Measurements from ENCODE around the gene ALKBH5.

Gene ALKBH5

DNA sequence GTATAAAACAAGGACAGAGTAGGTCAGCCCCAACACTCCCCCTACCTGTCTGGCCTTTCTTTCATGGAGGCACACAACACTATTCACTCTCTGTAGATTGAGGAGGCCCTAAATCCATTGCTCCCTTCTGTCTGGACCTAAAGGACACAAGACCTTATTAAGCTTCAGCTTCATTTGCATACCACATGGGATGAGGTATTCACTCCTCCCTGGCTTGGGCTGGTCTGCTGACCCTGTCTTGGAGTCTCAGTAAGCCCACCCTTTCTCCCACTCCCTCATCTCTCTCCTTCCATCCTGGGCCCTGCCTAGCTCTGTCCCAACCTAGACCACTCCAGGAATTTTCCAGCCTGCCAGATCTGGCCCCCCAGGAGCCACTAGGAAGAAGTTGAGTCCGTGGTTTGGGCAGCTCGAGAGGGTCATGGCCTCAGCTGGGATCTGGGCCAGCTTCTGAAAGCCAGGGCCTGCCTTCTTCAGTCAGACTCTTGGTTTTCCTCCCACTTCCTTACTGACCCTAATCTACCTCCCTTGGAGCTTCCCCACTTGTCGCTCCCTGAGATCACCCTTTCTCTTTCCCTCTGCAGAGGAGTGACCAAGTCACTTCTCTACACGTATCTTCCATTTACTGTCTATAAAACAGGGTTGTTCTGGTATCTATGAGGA lies 35.3 kb downstream of the ALKBH5 start:
- DNase-seq (ENCODE audit: low read depth, low spot score), result no peak

DNA sequence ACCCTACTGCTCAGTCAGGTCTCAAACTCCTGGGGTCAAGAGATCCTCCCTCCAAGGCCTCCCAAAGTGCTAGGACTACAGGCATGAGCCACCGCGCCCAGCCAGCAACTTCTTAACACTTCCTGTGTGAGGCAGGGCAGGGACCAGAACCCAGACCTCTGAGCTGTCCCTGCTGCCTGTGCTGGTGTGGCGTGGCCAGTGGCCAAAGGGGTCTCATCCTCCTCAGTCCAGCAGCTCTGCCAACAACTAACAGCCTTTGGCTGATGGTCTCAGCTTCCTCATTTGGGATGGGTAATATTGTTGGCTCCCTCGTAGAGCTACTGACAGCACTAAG lies 40.4 kb downstream of the ALKBH5 start:
- no peak for DNase-seq (ENCODE audit: low read depth, low spot score)

DNA sequence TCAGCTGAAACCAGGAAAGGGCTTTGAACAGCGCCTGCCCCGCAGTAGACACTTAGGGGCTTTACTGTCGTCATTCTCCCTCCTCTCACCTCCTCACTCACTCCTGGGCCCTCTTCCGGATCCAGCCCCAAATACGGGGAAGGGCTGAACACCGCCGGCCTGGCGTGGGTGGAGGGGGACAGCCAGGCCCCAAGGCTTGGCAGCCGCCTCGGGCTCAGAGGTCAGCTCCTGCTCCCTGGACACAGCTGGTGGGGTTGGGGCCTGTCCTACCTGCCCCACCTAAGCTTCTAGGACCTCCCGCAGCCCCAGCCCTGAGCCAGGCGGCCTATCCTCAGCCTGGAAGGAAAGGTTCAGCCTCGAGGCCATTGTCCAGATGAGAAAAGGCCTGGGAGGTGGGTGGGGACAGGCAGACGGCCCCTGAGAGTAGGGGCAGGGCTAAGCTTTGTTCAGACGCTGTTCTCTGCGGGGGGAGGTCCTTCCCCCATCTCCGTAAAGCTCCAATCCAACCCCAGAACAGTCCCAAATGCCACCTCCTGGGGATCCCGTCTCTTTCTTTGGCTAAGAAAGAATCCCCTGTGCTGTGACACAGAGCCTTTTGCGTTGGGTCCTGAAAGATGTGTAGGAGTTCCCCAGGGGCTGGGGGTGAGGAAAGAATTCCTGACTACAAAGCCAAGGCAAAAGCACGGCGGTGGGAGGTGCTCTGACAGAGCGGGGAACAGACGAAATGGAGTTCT lies 40.9 kb downstream of the ALKBH5 start:
- no peak for DNase-seq (ENCODE audit: low read depth, low spot score)

DNA sequence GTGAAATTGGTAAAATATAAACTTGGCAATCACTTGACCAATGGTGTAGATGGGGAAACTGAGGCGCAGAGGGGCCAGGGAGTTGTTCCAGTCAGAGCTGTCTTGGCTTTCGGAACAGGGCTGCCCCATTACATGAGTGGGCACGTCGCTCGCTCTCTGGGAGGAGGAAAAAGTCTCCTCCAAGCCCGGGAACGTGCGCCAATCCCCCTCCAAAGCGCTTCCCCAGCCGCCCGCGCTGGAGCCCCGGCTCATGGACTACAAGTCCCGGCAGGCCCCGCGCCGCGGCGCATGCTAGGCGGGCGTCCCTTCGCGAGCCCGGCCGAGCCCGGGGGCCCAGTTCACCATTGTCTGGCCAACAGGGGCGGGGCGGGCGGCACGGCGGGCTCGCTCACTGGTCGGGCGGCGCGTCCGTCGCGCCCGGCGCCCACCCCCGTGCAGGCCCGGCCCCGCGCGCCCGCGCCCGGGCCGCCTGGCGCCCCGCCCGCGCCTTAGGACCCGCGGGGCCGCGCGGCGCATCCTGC lies 41.6 kb downstream of the ALKBH5 start, which contains the start of gene LLGL1:
TSS of gene LLGL1 (plus strand) at position 515 of the 521 bp plus-strand sequence. CDS start 48 bp downstream, outside the sequence.
- DNase-seq (ENCODE audit: low read depth, low spot score), result peak; percentile 78

DNA sequence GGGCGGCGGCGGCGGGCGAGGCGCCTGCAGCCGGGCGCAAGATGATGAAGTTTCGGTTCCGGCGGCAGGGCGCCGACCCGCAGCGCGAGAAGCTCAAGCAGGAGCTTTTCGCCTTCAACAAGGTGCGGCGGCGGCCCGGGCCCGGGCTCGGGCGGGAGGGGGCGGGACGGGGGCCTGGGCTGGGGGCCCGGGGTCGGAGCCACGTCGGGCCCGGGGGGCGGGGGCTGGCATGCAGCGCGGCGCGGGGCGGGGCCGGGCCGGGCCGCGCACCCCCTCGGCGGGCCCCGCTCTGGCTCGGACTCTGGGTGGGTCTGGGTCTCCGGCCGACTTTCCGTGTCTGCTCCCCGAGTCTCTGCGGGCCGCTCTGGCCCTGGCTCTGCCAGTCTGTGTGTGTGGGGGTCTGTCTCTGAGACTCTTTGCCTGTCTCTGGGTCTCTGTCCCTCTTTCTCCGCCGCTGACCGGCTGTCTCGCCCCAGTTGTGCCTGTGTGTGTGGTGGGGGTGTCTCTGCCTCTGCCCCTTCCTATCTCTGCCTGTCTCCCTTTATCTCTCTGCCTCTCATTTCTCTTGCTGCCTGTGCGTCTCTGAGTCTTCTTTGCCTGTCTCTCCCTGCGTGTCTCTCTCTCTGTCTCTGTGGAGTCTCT lies 42.1 kb downstream of the ALKBH5 start:
- no peak for DNase-seq (ENCODE audit: low read depth, low spot score)

DNA sequence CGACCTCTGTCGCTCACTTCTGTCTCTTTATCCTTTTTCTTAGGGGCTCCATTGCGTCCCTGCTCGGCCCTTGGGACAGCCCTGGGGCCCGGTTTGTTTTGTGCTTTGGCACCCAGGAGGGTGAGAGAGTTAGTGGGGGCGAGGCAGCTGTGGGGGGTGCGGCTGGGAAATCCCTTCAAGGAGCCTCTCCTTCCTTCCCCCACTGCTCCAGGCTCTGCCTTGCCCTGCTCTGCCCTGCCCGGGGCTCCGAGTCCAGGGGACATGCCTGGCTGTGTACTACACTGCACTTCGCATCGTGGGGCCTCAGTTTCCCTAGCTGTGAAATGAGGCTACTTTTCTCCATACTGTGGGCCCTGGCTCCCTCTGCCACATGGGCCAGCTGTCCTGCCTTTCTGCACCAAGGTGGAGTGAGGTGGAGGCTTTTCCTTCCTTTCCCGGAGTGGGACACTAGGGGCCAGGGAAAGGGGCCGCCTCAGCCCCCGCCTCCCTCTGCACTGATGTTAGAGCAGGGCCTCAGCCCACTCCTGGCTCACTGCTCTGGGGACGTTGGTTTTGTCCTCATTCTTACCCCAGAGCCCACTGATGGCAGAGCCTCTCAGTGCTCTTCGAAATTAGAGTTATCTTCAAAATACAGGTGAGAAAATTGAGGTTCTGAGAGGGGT lies 42.8 kb downstream of the ALKBH5 start:
- DNase-seq (ENCODE audit: low read depth, low spot score), result no peak

DNA sequence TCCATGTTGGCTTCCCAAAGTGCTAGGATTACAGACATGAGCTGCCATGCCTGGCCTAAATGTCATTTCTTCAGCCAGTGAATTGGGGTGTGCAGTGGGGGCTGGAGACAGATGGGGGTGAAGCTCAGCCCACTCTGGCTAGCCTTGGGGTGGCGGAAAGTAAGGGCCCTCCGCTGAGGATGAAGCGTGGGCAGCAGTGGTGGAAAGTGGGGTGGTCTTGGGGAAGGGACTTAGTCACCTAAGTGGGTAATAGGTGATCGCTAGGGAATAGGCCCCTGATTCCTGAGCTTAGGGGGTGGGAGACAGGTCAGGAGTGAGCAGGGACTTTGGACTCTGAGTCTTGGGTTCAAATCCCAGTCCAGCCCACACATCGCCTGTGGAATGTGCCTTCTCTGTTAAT lies 44.0 kb downstream of the ALKBH5 start:
- no peak for DNase-seq (ENCODE audit: low read depth, low spot score)

DNA sequence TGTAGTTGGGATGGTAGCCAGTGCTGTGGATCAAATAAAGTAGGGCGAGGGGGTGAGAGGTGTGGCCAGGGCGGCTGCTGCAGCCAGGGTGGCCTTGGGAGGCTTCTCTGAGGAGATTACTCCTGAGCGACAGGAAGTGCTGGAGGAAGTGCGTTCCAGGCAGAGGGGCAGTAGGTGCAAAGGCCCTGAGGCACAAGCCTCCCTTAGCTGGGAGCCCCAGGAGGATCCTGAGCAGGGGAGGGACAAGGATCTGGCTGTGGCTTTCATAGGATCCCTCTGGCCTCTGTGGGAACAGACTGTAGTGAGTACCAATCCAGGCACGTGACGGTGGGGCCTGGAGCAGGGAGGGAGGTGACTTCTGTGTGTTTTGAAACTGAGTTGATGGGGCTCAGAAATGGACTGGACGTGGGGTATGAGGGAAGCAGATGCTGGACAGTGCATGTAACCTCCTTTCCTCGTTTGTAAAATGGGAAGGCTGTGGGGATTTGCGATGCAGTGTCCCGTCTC lies 44.6 kb downstream of the ALKBH5 start:
- no peak for DNase-seq (ENCODE audit: low read depth, low spot score)

DNA sequence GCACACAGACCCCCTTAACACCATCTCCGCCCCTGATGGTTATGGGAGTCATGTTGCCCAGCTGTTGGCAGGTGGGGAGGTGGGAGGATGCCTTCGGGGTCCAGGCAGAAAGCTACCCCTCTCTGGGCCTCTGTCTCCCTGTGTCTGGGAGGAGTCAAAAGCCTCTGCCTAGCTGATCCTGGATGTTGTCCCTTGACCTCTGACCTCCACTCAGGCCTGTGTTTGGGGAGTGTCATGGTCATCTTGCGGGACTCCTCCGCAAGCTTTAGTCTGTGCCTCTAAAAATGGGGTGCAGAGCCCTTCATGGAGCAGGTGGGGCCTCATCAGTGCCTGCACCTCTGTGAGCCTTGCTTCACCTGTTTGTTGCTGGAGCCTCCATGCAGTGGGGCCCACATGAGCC lies 45.6 kb downstream of the ALKBH5 start:
- DNase-seq (ENCODE audit: low read depth, low spot score), result no peak

DNA sequence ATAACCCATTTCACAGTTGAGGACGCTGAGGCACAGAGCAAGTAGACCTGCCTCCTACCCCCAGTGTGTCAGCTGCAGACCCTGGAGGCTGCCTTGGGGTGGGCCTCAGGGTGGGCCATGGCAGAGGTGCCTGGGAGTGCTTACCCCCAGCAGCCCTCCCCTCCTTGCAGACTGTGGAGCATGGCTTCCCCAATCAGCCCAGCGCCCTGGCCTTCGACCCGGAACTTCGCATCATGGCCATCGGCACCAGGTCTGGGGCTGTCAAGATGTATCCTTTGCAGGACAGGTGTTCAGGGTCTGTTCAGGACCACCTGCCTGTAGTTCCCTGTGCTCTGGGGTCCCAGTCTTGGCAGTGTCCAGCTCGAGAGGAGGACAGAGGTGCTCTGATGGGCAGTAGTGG lies 46.1 kb downstream of the ALKBH5 start:
- no peak for DNase-seq (ENCODE audit: low read depth, low spot score)

DNA sequence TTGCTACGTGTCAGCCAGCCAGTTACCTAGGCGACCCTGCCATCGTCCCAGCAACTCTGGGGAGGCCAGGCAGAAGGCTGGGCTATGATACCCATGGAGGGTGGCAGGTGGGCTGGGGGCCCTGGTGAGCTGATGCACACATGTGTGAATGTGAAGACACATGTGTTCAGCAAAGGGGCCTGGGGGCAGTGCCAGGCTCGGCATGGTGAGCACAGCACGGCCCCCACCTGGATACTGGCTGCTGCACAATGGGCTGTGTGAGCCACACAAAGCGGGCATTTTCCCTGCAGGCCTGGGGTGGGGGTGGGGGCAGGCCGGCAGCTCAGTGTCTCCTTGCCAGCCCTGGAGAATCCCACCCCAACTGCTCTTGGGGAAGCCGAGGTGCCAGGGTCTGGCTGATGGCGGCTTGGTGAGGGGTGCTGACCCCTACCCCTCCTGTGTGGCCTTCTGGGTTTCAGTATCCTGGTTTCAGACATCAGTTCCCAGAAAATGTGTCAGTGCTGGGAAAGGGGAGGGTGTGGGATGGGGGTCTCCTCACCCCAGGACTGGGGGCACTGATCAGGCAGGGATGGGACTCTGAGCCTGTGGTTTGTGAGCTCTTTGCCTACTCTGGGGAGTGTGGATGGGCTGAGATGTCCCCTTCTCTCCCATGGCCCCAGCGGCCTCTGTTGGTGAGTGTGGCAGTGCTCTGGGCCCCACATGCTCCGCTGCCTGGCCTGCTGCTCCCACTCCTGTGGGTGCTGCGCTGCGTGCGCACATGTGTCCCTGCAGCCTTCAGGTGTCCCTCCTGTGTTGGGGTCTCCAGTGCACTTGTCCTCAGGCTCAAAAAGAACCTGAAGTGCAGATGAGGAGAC lies 46.9 kb downstream of the ALKBH5 start:
- no peak for DNase-seq (ENCODE audit: low read depth, low spot score)

DNA sequence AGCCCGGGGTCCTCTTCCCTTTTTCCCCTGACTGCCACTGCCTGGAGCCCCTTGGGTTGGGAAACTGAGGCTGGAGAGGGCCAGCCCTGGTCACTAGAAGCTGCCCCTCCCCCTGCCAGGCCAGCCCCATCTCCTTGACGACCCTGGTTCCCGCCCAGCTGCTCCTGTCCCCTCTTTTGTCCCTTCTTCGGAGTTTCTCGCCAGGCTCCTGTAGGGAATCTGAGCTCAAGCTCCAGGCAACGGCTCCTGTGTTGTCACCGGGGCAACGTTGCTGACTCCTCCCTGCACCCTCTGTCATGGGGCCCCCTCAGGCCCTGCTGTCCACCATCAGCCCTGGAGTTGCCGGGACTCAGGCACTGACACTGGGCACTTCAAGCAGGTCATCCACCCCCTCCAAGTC lies 47.5 kb downstream of the ALKBH5 start:
- no peak for DNase-seq (ENCODE audit: low read depth, low spot score)

DNA sequence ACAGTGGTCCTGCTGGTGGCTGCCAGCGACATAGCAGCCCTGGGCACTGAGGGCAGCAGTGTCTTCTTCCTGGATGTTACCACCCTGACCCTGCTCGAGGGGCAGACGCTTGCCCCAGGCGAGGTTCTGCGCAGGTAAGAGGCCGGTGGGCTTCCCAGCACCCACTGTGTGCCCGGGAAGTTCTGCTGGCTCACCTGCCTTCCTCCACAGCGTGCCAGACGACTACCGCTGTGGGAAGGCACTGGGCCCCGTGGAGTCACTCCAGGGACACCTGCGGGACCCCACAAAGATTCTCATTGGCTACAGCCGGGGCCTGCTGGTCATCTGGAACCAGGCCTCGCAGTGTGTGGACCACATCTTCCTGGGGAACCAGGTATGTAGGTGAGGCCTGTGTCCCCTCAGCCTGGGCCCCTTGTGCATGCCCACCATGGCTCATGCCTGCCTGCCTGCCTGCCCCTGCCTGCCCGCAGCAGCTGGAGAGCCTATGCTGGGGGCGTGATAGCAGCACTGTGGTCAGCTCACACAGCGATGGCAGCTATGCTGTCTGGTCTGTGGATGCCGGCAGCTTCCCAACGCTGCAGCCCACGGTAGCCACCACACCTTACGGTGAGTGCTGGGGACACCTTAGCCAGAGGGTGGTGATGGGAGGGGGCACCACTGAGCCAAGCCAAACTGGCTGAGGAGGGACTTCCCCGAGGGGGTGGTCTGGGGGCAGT lies 50.3 kb downstream of the ALKBH5 start:
- no peak for DNase-seq (ENCODE audit: low read depth, low spot score)

DNA sequence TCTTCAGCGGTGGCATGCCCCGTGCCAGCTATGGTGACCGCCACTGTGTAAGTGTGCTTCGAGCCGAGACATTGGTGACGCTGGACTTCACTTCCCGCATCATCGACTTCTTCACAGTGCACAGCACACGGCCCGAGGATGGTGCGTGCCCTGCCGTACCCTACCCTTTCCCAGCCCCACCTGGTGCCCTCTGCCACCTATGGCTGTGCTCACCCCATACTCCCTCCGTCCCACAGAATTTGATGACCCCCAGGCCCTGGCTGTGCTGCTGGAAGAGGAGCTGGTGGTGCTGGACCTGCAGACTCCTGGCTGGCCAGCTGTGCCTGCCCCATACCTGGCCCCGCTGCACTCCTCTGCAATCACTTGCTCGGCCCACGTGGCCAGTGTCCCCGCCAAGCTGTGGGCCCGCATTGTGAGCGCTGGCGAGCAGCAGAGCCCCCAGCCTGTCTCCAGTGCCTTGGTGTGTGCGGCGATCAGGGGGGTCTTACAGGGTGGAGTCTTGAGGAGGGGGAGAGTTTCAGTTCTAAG lies 51.3 kb downstream of the ALKBH5 start:
- DNase-seq (ENCODE audit: low read depth, low spot score), result no peak

DNA sequence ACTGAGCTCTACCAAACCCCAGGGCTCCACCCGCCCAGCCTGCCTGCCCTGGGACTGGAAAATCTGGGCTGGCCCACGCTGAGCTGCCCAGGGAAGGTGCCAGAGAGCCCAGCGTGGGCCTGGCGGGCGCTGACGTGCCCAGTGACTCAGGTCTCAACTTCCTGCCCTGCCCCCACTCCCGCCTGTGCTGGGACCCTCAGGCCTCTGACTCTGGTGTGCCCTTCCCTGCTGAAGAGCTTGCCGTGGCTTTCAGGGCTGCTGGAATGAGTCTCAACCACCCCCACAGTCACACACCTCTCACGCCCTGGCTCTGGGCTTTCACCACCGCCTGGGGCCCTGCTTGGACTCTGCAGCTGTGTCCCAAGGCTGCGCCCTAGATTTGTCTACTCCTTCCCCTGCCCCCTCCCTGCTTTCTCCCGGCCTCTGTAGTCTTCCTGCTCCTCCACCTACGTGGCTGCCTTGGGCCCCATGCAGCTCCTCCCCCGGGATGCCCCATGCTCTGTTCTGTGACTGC lies 52.2 kb downstream of the ALKBH5 start:
- peak; percentile 38 for DNase-seq (ENCODE audit: low read depth, low spot score)

DNA sequence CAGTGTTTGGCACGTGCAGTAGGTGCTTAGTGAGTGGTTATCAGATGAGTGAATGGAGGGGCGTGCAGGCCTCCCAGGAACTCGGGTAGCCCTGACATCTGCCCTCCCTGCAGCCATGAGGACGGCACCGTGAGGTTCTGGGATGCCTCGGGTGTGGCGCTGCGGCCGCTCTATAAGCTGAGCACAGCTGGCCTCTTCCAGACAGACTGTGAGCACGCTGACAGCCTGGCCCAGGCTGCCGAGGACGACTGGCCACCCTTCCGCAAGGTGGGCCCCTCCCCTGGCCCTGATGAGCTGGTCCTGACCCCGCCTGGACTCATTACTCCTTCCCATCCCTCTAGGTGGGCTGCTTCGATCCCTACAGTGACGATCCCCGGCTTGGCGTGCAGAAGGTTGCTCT lies 52.9 kb downstream of the ALKBH5 start:
- DNase-seq (ENCODE audit: low read depth, low spot score), result no peak

DNA sequence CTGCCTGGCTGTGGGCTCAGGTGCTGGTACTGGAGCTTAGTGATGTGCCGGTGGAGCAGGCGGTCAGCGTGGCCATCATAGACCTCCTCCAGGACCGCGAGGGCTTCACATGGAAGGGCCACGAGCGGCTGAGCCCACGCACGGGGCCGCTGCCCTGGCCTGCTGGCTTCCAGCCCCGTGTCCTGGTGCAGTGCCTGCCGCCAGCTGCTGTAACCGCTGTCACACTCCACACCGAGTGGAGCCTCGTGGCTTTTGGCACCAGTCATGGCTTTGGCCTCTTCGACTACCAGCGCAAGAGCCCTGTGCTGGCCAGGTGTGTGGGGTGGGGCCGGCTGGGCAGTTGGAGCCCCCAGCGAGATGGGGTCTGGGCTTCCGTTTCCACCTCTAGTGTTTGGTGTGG lies 53.8 kb downstream of the ALKBH5 start:
- DNase-seq (ENCODE audit: low read depth, low spot score), result no peak

DNA sequence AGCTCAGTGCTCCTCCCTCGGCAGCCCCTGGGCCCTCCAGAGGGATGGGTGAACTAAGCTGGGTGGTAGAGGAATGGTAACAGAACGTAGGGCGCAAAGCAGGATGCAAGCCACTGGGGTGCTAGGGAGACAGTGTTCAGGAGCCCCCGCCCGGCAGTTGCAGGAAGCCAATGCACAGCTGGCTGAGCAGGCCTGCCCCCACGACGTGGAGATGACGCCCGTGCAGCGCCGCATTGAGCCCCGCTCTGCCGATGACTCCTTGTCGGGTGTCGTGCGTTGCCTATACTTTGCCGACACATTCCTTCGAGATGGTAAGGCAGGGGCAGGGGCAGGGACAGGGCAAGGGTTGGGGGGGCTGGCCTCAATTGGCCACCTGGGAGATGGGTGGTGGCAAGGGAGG lies 54.7 kb downstream of the ALKBH5 start:
- no peak for DNase-seq (ENCODE audit: low read depth, low spot score)

DNA sequence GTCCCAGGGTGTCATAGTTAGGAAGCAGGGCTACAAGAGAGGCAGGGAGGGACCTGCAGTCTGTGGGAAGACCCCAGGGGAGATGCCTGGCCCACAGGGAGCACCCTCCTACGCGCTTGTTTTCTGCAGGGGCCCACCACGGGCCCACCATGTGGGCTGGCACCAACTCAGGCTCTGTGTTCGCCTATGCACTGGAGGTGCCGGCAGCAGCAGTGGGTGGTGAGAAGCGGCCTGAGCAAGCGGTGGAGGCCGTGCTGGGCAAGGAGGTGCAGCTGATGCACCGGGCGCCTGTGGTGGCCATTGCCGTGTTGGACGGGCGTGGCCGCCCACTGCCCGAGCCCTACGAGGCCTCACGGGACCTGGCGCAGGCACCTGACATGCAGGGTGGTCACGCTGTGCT lies 56.8 kb downstream of the ALKBH5 start:
- no peak for DNase-seq (ENCODE audit: low read depth, low spot score)

All from brain pericyte (primary cell).